ENCODE data around the gene ZDHHC11.

DNA sequence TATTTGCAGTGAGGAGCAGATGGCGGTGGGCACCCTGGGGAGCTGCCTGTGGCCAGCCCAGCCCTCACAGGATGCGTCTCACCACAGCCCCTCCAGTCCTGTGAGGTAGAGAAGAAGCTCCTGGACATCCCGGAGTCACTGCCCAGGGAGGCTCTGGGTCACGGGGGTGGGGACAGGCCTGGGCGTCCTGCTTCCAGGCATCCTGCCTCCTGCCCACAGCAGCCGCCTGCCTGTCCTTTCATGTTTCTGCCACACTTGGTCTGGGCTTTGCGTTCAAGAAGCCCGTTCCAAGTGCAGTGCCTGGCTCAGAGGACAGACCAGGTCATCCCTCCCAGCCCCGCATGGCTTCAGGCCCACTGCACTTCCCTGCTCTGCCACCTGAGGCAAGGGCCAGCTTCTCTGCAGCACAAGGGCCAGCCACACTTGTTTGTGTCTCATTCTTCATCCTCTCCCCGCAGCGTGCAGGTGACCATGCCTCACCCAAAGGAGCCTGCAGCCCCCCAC, 104.5 kb downstream of the ZDHHC11 start:
- TF ChIP-seq, protein P1, sequence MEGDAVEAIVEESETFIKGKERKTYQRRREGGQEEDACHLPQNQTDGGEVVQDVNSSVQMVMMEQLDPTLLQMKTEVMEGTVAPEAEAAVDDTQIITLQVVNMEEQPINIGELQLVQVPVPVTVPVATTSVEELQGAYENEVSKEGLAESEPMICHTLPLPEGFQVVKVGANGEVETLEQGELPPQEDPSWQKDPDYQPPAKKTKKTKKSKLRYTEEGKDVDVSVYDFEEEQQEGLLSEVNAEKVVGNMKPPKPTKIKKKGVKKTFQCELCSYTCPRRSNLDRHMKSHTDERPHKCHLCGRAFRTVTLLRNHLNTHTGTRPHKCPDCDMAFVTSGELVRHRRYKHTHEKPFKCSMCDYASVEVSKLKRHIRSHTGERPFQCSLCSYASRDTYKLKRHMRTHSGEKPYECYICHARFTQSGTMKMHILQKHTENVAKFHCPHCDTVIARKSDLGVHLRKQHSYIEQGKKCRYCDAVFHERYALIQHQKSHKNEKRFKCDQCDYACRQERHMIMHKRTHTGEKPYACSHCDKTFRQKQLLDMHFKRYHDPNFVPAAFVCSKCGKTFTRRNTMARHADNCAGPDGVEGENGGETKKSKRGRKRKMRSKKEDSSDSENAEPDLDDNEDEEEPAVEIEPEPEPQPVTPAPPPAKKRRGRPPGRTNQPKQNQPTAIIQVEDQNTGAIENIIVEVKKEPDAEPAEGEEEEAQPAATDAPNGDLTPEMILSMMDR (IDR thresholded peaks at IDR 0.05), result no peak
- no peak for TF ChIP-seq POLR2A (IDR thresholded peaks at IDR 0.05; ENCODE audit: low read depth)

Measured in esophagus muscularis mucosa (tissue), 3 donors.